NK-92 (cell line): ENCODE data around the gene TEX44.
"Not testable (repeated sequence)": the region's sequence is repeated elsewhere in the genome, so short reads cannot be mapped to it uniquely, and the experiment has no call there.

Experiments used
- DNase-seq: peaks from one replicate; lab custom pipeline; 2025; ENCODE audit not compliant: unreplicated experiment; lab: John Stamatoyannopoulos, UW

Gene TEX44

GRCh38 chr2:231592636-231593145, at the start of gene TEX44:
Gene TEX44 (plus strand): TSS chr2:231592864. CDS start chr2:231592952, 88 bp downstream.
- DNase-seq, result no peak

- DNase-seq, result no peak
These were observed 47.4 kb upstream of the TEX44 start for GRCh38 chr2:231545105-231545902.

- DNase-seq, result no peak
These were observed 46.5 kb upstream of the TEX44 start for GRCh38 chr2:231546014-231546715.

GRCh38 chr2:231547315-231548110, 45.2 kb upstream of the TEX44 start:
- DNase-seq, result no peak

- no peak for DNase-seq
These were observed 43.9 kb upstream of the TEX44 start for GRCh38 chr2:231548752-231549151.

GRCh38 chr2:231549446-231550239, 43.0 kb upstream of the TEX44 start:
- no peak for DNase-seq

GRCh38 chr2:231552752-231553151, 39.9 kb upstream of the TEX44 start:
- DNase-seq, result no peak

- DNase-seq, result no peak
These were observed 38.3 kb upstream of the TEX44 start for GRCh38 chr2:231554327-231554726.

GRCh38 chr2:231554748-231555545, 37.7 kb upstream of the TEX44 start:
- no peak for DNase-seq

GRCh38 chr2:231556496-231556895, 36.2 kb upstream of the TEX44 start:
- not testable (repeated sequence) for DNase-seq

- DNase-seq, result no peak
These were observed 35.7 kb upstream of the TEX44 start for GRCh38 chr2:231556981-231557380.

- no peak for DNase-seq
These were observed 35.0 kb upstream of the TEX44 start for GRCh38 chr2:231557571-231558217.

- no peak for DNase-seq
These were observed 29.2 kb upstream of the TEX44 start for GRCh38 chr2:231563378-231563961.

- no peak for DNase-seq
These were observed 26.6 kb upstream of the TEX44 start for GRCh38 chr2:231565887-231566594.

GRCh38 chr2:231567159-231567558, 25.5 kb upstream of the TEX44 start:
- no peak for DNase-seq

- DNase-seq, result no peak
These were observed 24.4 kb upstream of the TEX44 start for GRCh38 chr2:231568098-231568784.

GRCh38 chr2:231568785-231569435, 23.8 kb upstream of the TEX44 start:
- DNase-seq, result no peak
